B cell (primary cell): ENCODE measurements around the gene NADSYN1.

Source experiments
- EZH2 ChIP-seq: IDR thresholded peaks from 2 replicates; pipeline ENCODE4 v1.6.1; 2012; ENCODE audit warnings: borderline replicate concordance, low read depth, mild to moderate bottlenecking, moderate library complexity, low read length; ENCODE audit not compliant: insufficient read depth, poor library complexity, severe bottlenecking
- TF ChIP-seq, protein P1 (sequence below): fragments of 200-600 bp; IDR thresholded peaks from one replicate; pipeline ENCODE4 v1.8.0; 2022; ENCODE audit warnings: antibody characterized with exemption, mild to moderate bottlenecking

DNA sequence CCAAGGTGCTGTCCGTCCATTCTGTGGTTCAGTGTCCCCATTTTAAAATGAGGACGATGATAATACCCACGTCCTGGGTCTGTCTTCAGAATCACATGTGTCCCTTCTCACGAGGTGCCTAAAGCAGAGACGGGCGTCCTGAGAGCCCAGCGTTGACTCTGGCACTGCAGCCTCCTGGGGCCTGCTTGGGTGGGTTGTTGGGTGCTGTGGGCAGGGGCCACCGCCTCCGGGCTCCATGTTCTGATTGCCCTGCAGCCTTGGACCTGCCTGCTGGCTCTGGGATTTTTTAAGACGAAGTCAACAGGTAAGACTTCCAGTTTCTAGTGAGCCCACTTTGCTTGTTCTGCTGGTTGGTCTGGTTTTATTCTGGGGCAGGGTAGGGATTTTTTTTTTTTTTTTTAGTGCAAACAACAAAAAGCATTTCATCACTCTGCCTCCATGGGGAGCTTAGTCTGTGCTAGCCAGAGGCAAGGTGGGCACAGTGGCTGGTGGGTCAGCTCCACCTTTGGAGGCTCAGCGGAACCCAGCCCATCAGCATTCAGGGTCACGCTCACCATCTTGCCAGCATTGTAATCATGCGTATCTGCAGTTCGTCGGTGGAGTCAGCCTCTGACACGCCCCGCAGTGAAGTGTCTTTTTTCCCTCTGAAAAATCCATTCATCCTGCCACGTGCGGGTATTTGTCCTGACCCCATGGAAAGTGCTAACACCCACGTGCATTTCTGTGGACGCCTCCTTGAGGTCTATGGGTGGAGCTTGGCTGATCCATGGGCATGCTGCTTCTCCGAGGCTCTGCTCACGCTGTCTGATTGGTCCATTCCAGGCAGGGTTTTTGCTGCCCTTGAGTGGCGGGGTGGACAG lies 28.3 kb downstream of the NADSYN1 start:
- TF ChIP-seq, protein P1, sequence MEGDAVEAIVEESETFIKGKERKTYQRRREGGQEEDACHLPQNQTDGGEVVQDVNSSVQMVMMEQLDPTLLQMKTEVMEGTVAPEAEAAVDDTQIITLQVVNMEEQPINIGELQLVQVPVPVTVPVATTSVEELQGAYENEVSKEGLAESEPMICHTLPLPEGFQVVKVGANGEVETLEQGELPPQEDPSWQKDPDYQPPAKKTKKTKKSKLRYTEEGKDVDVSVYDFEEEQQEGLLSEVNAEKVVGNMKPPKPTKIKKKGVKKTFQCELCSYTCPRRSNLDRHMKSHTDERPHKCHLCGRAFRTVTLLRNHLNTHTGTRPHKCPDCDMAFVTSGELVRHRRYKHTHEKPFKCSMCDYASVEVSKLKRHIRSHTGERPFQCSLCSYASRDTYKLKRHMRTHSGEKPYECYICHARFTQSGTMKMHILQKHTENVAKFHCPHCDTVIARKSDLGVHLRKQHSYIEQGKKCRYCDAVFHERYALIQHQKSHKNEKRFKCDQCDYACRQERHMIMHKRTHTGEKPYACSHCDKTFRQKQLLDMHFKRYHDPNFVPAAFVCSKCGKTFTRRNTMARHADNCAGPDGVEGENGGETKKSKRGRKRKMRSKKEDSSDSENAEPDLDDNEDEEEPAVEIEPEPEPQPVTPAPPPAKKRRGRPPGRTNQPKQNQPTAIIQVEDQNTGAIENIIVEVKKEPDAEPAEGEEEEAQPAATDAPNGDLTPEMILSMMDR = no peak
- TF ChIP-seq EZH2 = no peak
